GM13977 (cell line): Measurements from ENCODE around the gene AFP.

ENCODE experiments used
- DNase-seq: peaks from one replicate; pipeline ENCODE4 v3.0.0; 2012; ENCODE audit warnings: low spot score
- CTCF ChIP-seq: IDR thresholded peaks from 2 replicates; pipeline ENCODE4 v1.5.1; 2012; ENCODE audit warnings: mild to moderate bottlenecking, control low read depth; ENCODE audit not compliant: insufficient read depth; ENCODE audit errors: extremely low read depth, missing control alignments
- in situ Hi-C: fragments of 300-500 bp; cut with MboI; formaldehyde crosslinking; loops from one replicate; pipeline ENCODE4 v1.12.0; 2022; ENCODE audit warnings: low sequenced_read_pairs, low pct_unique_long_range_greater_than_20kb, mixed read lengths, inconsistent platforms; ENCODE audit not compliant: unreplicated experiment

The AFP gene

GRCh38 chr4:73439445-73439844 is 3.4 kb downstream of the AFP start:
- in situ Hi-C loops = no loop called here
- DNase-seq = no peak
- TF ChIP-seq CTCF = no peak

- no peak for DNase-seq
- TF ChIP-seq CTCF = no peak
- in situ Hi-C loops = no loop called here
These were observed 4.0 kb downstream of the AFP start for GRCh38 chr4:73439991-73440390.

GRCh38 chr4:73440653-73441052 is 4.6 kb downstream of the AFP start:
- in situ Hi-C loops = no loop called here
- no peak for DNase-seq
- TF ChIP-seq CTCF = no peak

- no peak for DNase-seq
- in situ Hi-C loops = no loop called here
- no peak for TF ChIP-seq CTCF
These were observed 6.3 kb downstream of the AFP start for GRCh38 chr4:73442275-73442674.

- no peak for DNase-seq
- TF ChIP-seq CTCF = no peak
- in situ Hi-C loops = no loop called here
These were observed 7.2 kb downstream of the AFP start for GRCh38 chr4:73443224-73443623.

GRCh38 chr4:73445383-73446335 is 9.6 kb downstream of the AFP start:
- TF ChIP-seq CTCF = no peak

More at GRCh38 chr4:73445383-73446335, 9.6 kb downstream of the AFP start:
- in situ Hi-C loops = no loop called here
- DNase-seq = no peak
